ENCODE data around the gene HTR7.
"Not testable (repeated sequence)": the region's sequence is repeated elsewhere in the genome, so short reads cannot be mapped to it uniquely, and the experiment has no call there.

Gene HTR7

DNA sequence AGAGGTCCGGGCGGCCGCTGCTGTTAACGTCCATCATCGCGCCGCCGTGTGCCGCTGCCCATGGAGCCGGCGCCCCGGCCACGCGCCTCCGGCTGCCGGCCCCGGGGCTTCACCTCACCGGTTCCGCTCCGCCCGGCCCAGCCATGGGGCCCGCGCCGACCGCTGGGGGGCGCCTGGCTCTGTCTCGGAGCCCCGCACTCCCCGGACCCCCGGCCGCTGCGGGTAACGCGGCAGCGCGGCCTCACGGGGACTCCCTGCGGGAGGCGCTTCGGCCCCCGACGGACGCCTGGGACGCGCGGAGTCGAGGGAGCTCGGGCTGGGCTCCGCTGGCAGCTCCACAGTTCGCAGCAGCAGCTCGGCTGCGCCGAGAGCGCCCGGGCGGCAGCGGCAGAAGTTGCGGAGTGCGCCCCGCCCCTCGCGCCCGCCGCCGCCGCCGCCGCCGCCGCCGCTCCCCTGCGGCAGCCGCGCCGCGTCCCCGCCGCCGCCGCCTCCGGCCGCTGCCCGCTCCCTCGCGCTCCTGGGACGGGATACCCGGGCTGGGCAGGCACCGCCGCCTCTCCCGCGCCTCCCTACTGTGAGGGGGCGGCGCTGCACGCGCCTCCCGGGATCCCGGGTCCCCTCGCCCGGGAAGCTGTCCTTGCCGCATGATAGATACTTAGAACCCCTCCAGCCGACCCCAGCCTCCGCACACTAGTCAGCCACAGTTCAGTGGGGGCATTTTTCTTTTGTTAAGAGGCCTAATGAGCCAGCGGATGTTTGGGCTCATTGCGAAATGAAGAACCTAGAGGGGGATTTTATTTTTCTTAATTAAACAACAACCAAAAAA is at the start of gene HTR7:
Gene HTR7 (minus strand): TSS at position 405 of the 826 bp plus-strand sequence. CDS start 368 bp downstream, at position 37.
- peak; percentile 59 for DNase-seq

DNA sequence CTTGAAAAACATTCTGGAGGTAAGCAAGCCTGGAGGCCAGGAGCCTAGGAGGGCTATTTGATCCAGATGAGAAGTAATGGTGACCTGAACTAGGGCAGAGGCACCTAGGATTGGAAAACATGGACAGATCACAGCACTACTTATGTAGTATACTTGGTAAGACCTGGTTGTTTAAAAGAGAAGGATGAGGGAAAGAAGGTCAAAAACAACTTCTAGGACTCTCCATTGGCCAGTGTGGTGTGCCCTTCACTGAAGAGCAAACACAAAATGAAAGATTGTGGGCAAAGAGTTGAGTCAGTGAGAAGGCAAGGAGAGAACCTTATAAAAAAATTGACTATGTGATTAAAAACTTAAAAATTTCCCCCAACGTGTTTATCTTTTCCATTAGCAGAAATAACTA is 48.8 kb upstream of the HTR7 start:
- no peak for DNase-seq

DNA sequence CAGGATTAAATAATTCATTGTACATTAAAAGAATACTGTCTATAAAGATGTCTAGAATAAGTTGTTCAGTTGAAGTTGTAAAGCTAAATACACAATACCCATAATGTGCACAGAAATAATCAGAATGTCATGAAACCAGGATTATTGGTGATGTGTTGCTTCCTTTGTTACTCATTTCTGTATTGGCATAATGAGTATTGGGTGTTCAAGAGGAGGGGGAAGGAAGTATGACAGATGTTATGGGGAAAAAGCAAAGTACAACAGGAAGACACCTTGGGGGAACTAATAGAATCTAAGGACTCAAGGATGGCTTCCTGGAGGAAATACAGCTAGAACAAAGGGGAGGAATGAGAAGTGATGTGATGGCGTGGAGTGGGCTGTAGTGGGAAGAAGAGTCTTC is 48.1 kb upstream of the HTR7 start:
- no peak for DNase-seq

DNA sequence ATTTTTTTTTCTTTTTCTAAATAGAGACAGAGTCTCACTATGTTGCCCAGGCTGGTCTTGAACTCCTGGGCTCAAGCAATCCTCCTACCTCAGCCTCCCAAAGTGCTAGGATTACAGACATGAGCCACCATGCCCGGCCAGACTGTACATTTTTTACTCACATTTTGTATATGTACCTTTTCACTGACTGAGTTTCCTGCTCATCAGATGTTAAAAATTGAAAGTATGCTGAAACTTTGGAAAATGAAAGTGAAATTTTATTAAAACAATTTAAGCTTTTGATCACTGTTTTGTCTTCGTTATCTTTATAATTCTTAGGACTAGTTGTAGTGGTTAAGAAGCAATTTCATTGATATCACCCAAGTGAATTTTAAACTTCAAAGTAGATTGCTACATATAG is 39.1 kb upstream of the HTR7 start:
- DNase-seq: not testable (repeated sequence)

DNA sequence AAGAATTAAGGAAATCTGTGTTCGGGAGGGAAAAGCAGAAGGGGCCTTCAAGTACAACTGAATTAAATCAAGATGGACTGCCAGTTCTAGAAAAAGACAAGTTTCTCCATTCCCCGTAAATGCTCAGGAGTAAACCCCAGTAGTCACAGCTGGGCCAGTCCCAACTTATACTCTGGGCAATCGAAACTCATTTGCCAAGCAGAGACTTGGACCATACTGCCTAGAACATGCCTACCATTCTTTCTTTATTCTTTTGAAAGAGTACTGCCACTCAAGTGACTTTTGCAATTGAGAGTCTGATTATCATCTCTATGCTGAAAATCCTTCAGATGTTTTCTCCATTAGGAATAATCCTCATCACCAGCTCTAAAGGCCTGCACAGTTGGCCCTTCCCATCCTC is 35.4 kb upstream of the HTR7 start:
- DNase-seq: no peak

- no peak for DNase-seq
Measured at GRCh38 chr10:90890347-90890746, 32.5 kb upstream of the HTR7 start.

GRCh38 chr10:90889636-90890035 is 31.8 kb upstream of the HTR7 start:
- DNase-seq: no peak

- DNase-seq: no peak
Measured at GRCh38 chr10:90888387-90888786, 30.5 kb upstream of the HTR7 start.

DNA sequence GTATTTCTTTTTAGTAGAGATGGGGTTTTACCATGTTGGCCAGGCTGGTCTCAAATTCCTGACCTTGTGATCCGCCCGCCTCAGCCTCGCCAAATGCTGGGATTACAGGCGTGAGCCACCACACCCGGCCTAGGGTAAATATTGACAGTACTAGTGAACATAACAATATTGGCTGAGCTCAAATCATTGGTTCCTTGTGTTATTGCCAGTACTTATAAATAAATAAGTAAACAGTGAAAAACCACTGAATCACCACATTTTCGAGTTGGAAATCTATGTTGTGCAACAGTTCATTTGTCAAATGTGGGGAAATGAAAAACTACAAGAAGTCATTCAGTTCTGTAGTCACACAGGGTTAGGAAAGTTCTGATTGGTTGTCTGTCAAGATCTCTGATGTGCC is 29.7 kb upstream of the HTR7 start:
- no peak for DNase-seq

- DNase-seq: no peak
Measured at GRCh38 chr10:90885176-90885575, 27.3 kb upstream of the HTR7 start.

DNA sequence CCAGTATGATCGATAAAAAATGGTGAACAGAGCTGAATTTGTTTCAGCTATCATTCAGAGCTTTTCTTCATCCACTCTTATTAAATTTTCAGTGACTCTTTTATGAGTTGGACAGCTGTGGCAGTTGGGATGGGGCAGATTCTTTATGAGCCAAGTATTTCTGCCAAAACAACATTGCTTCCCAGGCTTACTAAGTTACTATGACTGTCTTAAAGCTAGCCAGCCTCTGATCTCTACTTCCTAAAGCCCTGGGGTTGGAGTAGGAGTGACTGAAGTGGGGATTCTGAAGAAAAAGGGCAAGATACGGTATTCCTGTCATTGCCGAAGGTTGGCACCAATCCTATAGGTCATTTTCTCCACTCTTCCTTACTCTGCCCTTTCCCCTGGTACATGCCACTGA is 26.6 kb upstream of the HTR7 start:
- no peak for DNase-seq

GRCh38 chr10:90880059-90880719 is 22.4 kb upstream of the HTR7 start:
- DNase-seq: not testable (repeated sequence)

- no peak for DNase-seq
Measured at GRCh38 chr10:90879062-90879461, 21.2 kb upstream of the HTR7 start.

DNA sequence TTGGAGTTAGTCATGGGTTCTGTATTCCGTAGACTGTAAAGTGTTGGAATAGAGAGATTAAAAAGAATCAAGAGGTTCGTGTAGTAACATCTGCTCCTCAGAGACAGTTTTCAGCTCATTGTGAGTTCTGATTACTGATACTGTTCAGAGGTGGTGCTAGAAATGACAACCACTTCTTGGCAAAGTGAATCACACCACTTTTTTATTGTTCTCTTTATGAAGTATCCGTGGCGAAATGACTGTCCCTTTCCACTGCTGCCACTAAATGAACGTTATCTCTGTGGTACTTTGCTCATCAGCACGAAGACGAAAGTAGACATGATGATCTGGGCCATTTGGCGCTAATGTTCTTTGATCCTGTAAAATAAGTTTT is 14.8 kb upstream of the HTR7 start:
- no peak for DNase-seq

DNA sequence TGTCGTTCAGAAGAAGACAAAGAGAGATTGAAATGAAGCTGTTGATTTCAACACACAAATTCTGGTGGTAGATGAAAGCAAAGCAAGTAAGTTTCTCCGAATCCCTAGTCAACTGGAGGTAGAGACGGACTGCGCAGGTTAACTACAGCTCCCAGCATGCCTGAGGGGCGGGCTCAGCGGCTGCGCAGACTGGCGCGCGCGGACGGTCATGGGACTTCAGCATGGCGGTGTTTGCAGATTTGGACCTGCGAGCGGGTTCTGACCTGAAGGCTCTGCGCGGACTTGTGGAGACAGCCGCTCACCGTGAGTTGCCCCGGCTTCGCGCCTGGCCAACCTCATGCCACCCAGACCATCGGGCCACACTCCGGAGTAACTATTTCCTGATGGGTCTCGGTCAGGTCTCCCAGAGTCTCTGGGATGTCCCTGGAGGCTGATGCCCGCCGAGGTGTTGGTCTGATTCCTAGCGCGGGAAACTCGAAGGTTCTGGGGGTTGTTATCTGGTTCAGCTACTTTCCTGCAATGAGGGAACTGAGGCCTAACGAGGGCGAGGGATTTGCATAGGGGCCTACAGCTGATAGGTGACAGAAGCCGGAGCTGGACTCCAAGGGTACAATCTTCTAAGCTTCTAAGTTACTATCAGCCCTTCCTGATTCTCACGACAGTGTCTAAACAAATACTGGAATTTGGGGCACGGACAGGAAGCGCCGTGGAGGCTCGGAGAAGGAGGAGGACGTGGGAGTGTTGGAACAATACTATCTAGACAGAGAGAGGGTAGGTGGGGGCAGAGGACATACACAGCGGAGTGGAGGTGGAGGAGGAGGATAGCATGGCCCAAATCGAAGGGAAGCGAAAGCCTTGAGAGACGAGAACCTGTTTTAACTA is 14.2 kb upstream of the HTR7 start, which contains the start of gene RPP30:
Gene RPP30 (plus strand): TSS at position 209 of the 882 bp plus-strand sequence. CDS start 13 bp downstream, at position 222.
- peak; percentile 80 for DNase-seq

DNA sequence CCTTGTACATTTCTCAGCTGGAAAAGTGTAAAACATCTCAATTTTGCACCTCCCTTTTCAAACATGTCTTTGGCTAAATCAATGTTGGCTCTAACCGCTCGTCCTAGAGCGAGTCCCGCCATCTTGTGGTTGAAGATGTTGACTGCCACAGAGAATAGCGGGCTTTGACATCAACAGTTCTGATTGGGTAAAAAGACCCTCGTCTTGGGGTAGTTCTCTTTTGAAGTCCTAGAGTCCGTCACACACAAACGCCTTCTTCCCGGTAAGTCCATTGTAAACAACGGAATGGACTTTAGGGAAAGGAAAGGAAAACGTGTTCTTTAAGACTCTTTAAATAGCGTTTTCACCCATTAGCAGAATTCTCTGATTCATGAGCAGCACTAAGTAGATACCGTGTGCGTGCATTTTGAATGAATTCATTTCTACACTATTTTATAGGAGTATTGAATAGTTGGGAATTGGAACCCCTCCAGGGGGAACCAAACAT is 13.5 kb upstream of the HTR7 start:
- DNase-seq: peak; percentile 56

- peak; percentile 74 for DNase-seq
Measured at GRCh38 chr10:90866050-90866598, 8.3 kb upstream of the HTR7 start.

- DNase-seq: peak; percentile 26
Measured at GRCh38 chr10:90865401-90865800, 7.6 kb upstream of the HTR7 start.

DNA sequence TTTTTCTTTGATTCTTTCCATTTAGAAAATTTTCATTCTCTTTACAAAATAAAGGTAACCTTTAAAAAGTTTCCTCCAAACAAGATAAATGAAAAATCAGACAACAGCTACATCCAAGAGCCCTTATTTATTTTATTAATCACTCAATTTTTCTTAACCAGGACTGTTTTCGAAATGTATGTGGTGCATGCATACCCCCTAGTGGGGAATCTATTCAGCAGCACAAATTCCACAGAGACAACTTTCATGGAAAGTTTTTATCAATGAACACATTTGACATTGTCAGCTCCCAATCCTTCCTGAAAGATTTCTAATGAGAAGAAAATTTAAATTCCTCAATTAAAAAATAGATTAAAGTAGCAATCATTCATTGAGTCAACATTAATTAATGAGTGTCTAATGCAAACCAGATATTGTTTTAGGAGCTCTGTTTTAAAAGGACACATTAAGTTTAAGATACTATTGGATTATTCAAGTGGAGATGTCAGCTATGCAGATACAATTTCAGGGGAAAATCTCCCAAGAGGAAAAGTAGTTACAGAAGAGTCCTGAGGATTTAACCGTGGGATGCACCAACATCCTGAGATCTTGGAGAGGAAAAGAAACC is 5.2 kb upstream of the HTR7 start:
- no peak for DNase-seq

DNA sequence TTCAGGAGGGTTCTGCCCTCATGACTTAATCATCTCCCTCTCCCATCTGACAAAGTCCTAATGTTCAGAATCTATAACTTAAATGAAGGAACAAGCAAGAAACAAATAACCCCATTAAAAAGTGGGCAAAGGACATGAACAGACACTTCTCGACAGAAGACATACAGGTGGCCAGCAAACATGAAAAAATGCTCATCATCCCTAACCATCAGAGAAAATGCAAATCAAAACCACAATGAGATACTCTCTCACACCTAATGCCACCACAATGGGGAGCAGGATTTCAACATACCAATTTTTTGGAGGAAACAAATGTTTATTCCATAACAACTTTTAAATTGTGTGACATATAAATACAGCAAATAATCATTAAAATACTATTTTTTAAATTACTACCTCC is 3.0 kb upstream of the HTR7 start:
- DNase-seq: no peak

DNA sequence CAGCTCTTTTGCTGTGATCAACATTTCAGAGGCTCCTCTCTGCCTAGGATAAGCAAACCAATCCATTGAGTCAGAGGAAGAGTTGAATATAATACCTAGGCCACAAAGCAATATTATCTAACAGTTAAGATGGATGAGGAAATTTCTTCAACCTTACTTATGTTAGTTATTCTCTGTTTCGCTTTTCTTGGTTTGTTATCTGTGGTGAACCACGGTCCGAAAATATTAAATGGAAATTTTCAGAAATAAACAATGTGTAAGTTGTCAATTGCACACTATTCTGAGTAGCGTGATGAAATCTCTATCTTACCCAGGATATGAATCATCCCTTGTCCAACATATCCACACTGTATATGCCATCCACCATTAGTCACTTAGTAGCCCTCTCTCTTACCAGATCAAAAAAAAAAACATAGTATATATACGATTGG is 1.5 kb upstream of the HTR7 start:
- DNase-seq: no peak

DNA sequence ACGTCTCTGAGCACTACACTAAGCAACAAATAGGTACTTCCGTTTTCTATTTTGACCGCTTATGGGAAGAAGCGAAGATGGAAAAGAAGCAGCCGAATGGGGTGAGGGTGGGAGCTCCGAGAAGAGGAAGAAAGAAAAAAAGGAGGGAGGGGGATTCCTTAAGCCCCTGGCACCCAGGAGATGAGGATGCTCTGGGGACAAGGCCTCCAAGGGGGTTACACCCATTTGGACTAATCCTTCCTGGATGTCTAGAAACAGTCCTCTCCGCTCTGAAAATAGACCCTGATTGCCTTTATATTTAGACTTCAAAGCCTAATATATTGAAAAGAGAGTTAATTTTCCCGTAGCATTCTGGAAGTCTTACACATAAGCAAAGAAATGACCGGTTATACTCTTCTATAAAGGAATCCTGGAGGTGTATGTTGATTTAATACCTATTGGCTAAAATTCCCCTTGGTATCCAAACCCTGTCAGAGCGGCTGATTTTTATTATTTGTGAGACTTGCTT is 676 bp upstream of the HTR7 start:
- DNase-seq: no peak
